HepG2 (cell line): Measurements from ENCODE around the gene NBEAL2. TPM values are rescaled to one million over a fixed set of nuclear protein-coding genes. Genes with fewer than 3 reads are reported as not detected.

Experiments used
- ETV6 ChIP-seq: sonication (generic); formaldehyde crosslinking; conservative IDR thresholded peaks from 2 replicates; pipeline ENCODE4 v1.4.0; 2020; ENCODE audit warnings: missing genetic modification reagents
- HNRNPLL ChIP-seq: fragments of 200-400 bp; formaldehyde crosslinking; IDR thresholded peaks from 2 replicates; pipeline ENCODE4 v1.6.1; 2017; ENCODE audit warnings: mild to moderate bottlenecking, low read depth, low read length; ENCODE audit not compliant: poor library complexity, severe bottlenecking
- JUNB ChIP-seq: sonication (generic); formaldehyde crosslinking; IDR thresholded peaks from 2 replicates; pipeline ENCODE4 v1.8.0; 2022; ENCODE audit warnings: missing genetic modification reagents, mild to moderate bottlenecking, borderline replicate concordance
- MED13 ChIP-seq: sonication (generic); formaldehyde crosslinking; IDR thresholded peaks from 2 replicates; pipeline ENCODE4 v1.5.0; 2020; ENCODE audit warnings: missing genetic modification reagents
- NFKB2 ChIP-seq: sonication (generic); formaldehyde crosslinking; IDR thresholded peaks from 2 replicates; pipeline ENCODE4 v1.4.0; 2020; ENCODE audit warnings: missing genetic modification reagents, borderline replicate concordance
- SATB2 ChIP-seq: sonication (generic); formaldehyde crosslinking; IDR thresholded peaks from 2 replicates; pipeline ENCODE4 v1.5.0; 2020; ENCODE audit warnings: missing genetic modification reagents
- SYNCRIP ChIP-seq: fragments of 200-400 bp; formaldehyde crosslinking; IDR thresholded peaks from 2 replicates; pipeline ENCODE4 v1.6.1; 2018; ENCODE audit warnings: mild to moderate bottlenecking, low read depth, low read length; ENCODE audit not compliant: insufficient read depth
- XRCC5 ChIP-seq: fragments of 200-400 bp; formaldehyde crosslinking; optimal IDR thresholded peaks from 2 replicates; pipeline ENCODE3; 2017; ENCODE audit warnings: mild to moderate bottlenecking, low read length
- ZKSCAN5 ChIP-seq: sonication (generic); formaldehyde crosslinking; IDR thresholded peaks from 2 replicates; pipeline ENCODE4 v1.5.1; 2020; ENCODE audit warnings: mild to moderate bottlenecking, missing genetic modification reagents
- ZMYM3 ChIP-seq: sonication (generic); formaldehyde crosslinking; IDR thresholded peaks from 2 replicates; pipeline ENCODE4 v1.5.1; 2020; ENCODE audit warnings: mild to moderate bottlenecking, missing genetic modification reagents
- ZNF142 ChIP-seq: sonication (generic); formaldehyde crosslinking; IDR thresholded peaks from 2 replicates; pipeline ENCODE4 v1.4.0; 2020; ENCODE audit warnings: missing genetic modification reagents
- ZNF251 ChIP-seq: sonication (generic); formaldehyde crosslinking; IDR thresholded peaks from 2 replicates; pipeline ENCODE4 v1.9.0; 2021; ENCODE audit warnings: mild to moderate bottlenecking, missing genetic modification reagents
- ZNF383 ChIP-seq: sonication (generic); formaldehyde crosslinking; IDR thresholded peaks from 2 replicates; pipeline ENCODE4 v1.4.0; 2020; ENCODE audit warnings: missing genetic modification reagents, mild to moderate bottlenecking, borderline replicate concordance
- ZNF619 ChIP-seq: sonication (generic); formaldehyde crosslinking; IDR thresholded peaks from 2 replicates; pipeline ENCODE4 v1.4.0; 2020; ENCODE audit warnings: mild to moderate bottlenecking, missing genetic modification reagents
- polyA plus RNA-seq, 8 experiments: library from polyadenylated mRNA; depleted of rRNA in 3 of 8; stranded (reverse) in 7 of 8; unstranded in 1 of 8; fragments of >200 nt; fragmentation: Illumina TruSeq in 4 of 8; extraction: Trizol in 4 of 8; gene quantifications; 2 replicates each; pipeline versions ENCODE4 v1.2.1 to v1.2.3, GENCODE V29; 2011 to 2016; ENCODE audit warnings: low read depth in 4 of 8, missing spikeins in 1 of 8, mixed read lengths in 1 of 8; ENCODE audit not compliant: insufficient read depth in 1 of 8
- total RNA-seq, 5 experiments: library from RNA; depleted of rRNA; stranded (reverse); fragments of >200 nt; fragmentation: Illumina TruSeq; extraction: Trizol; gene quantifications; 2 replicates each; pipeline ENCODE4 v1.2.3, GENCODE V29; 2016; ENCODE audit warnings: low read depth in 1 of 5
- TF ChIP-seq, protein P1 (sequence below): sonication (generic); formaldehyde crosslinking; IDR thresholded peaks from 2 replicates; pipeline ENCODE4 v1.4.0; 2020; ENCODE audit warnings: missing genetic modification reagents

NBEAL2 gene
- total and polyA plus RNA-seq, 2 of the 13 experiments (the other 11 are each of a cell fraction or from before 2014, with no cell fraction given): 9.7 to 12.4 TPM

GRCh38 chr3:46946856-46947545 is 32.5 kb upstream of the NBEAL2 start (continued):
- no peak for TF ChIP-seq ZMYM3 (CRISPR knock-in tag)
- no peak for TF ChIP-seq ZNF142
- no peak for TF ChIP-seq HNRNPLL
- TF ChIP-seq ZNF383 (CRISPR knock-in tag): no peak
- no peak for TF ChIP-seq SYNCRIP
- no peak for TF ChIP-seq MED13
- TF ChIP-seq SATB2 (CRISPR knock-in tag): no peak
- no peak for TF ChIP-seq ZNF251 (CRISPR knock-in tag)
- no peak for TF ChIP-seq JUNB
- TF ChIP-seq XRCC5: peak; percentile 30
- TF ChIP-seq, protein P1, sequence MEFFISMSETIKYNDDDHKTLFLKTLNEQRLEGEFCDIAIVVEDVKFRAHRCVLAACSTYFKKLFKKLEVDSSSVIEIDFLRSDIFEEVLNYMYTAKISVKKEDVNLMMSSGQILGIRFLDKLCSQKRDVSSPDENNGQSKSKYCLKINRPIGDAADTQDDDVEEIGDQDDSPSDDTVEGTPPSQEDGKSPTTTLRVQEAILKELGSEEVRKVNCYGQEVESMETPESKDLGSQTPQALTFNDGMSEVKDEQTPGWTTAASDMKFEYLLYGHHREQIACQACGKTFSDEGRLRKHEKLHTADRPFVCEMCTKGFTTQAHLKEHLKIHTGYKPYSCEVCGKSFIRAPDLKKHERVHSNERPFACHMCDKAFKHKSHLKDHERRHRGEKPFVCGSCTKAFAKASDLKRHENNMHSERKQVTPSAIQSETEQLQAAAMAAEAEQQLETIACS: no peak
- no peak for TF ChIP-seq ZNF619 (CRISPR knock-in tag)
- TF ChIP-seq ZKSCAN5: no peak
- no peak for TF ChIP-seq NFKB2 (CRISPR knock-in tag)
- TF ChIP-seq ETV6 (CRISPR knock-in tag): no peak
